ENCODE data around the gene POLR2B.
"Not testable (repeated sequence)": the region's sequence is repeated elsewhere in the genome, so short reads cannot be mapped to it uniquely, and the experiment has no call there.

POLR2B gene

DNA sequence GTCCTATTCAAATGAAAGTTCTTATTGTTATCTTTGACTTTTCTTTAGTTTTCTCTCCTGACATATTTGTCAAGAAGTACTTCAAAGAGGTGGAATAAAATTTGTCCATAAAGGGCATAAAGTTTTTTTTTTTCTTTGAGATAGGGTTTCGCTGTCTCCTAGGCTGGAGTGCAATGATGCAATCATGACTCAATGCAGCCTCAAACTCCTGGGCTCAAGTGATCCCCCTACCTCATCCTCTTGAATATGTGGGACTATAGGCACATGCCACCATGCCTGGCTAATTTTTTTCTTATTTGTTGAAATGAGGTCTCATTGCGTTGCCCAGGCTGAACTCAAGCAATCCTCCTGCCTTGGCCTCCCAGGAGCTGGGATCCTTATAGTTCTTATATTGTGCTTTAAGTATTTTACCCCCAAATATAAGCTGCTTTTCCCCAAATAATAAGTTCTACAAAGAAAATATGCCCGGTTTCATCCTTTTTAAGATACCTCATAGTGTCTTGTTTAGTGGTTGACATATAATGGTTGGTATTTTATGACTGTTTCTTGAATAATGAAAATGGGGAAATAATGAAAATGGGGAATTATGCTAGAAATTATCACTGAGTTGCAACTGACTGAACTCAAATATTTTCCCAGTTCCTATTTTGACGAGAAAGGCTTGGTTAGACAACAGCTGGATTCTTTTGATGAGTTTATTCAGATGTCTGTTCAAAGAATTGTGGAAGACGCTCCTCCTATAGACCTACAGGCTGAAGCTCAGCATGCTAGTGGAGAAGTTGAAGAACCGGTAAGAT is 11.6 kb downstream of the POLR2B start:
- peak; percentile 24 to 49 for DNase-seq

DNA sequence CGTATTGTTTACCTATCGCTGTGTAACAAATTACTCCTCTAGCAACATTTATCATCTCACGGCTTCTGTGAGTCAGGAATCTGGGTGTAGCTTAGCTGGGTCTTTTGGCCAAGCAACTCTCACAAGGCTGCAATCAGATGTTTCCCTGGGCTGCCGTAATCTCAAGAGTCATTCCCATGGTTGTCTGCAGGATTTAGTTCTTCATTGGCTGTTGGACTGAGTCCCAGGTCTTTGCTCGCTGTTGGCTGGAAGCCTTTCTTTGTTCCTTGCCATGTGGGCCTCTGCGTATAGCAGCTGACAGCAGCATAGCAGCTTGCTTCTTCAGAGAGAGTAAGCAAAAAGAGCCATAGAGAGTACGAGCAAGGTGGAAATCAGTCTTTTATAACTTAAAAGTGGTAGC is 16.8 kb downstream of the POLR2B start:
- no peak for DNase-seq

DNA sequence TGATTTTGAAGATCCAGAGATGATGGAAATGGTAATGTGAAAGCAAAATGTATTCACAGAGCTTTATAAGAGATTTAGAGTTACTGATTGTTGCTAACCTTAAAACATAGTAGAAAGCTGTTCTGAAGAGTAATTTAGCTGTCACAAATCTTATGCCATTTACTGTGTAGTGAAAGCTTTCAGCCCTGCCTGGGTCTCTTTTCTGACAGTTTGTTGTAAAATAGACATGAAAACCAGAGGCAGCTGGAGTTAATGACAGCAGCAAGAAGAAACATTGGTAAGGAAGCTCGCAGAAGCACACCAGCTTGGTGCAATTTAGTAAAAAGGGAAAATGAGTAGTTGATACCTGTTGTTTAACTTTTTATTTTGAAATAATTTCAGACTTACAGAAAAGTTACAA is 21.1 kb downstream of the POLR2B start:
- DNase-seq, result no peak

DNA sequence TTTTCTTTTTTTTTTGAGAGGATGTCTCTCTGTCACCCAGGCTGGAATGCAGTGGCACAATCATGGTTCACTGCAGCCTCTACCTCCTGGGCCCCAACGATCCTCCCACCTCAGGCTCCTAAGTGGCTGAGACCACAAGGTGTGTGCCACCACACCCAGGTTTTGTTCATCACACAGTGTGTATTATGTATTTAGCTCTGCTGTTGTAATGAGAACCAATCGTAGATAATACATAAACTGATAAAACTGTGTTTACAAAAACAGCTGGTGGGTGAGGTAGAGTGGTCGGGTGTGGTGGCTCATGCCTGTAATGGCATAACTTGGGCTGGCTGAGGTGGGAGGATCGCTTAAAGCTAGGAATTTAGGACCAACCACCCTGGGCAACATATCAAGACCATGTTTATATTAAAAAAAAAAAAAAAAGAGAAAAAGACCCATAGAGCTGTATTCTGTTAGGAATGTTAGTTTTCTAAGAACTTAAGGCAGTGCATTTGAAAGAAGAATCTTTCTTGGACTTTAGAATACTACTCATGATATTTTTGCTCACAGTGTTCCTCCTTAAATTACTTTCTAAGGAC is 34.9 kb downstream of the POLR2B start:
- DNase-seq, result no peak

DNA sequence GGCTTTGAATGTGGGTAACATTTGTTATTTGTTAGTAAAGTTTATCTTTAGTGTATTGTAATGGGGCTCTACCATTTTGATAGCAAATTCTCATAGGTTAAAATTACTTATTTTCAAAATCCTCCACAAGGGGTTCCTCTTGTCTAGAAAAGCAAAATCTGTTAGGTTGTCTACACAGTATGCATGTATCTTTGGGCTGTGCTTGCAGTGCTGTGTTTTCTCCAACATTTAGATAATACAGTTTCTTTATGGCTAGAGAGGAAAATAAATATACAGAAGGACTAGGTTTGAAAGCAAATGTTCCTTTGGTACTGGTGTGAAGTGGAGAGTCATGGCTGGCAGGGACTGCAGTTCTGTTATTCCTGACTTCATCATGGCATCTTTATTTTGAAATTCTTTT is 40.3 kb downstream of the POLR2B start:
- DNase-seq, result no peak

DNA sequence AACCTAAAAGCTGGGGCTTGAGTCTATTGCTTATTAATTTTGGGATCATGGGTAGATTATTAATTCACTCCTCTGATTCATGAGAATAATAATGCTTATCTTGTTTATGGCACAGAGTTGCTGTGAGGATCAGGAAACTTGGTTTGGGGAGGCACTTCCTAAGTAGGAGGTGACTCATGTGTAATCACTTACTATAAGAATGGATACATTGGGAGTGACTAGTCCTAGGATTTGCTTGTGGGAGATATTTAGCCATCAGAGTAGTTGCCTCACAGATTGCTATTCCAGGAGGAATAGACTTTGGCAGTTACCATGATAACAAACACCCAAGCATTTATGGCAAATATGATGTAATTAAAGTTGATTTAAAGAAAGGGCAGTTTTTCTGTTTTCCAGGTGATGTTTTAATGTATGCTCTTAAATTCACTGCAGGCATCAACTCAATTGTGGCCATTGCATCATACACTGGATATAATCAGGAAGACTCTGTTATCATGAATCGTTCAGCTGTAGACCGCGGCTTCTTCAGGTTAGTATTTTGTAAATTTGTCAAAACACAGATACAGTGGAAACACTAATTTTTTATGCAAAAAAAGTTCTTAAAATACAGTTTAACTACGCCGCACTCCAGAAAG is 41.9 kb downstream of the POLR2B start:
- no peak for DNase-seq

DNA sequence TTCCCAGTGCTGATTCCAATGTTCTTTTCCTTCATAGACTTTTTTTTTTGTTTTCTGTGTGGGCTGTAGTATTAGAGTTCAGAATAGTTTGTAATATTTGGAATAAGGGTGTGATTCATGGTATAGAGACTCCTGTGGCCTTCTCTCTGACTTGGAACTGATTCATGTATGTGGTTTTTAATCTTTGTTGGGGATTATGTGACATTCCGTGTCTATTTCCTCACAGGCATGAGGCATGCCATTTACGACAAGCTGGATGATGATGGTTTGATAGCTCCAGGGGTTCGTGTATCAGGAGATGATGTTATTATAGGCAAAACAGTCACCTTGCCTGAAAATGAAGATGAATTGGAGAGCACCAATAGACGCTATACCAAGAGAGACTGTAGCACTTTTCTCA is 44.4 kb downstream of the POLR2B start:
- DNase-seq, result no peak

DNA sequence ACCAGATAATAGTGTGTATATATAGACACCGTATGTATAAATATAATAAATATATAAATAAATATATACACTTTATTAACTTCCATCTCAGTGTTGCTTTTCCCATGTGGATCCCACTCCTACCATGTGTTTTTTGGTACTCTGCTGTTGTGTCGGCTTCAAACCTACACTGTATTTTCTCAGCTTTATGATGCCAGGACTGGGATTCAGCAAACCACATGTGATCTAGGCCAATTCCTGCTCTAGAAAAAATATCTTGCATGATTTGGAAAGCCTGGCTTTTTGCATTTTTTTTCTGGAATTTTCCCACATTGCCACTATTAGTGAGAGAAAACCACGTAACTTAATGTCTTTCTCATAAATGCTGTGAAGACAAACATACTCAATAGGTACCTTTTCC is 55.8 kb downstream of the POLR2B start:
- DNase-seq, result no peak

DNA sequence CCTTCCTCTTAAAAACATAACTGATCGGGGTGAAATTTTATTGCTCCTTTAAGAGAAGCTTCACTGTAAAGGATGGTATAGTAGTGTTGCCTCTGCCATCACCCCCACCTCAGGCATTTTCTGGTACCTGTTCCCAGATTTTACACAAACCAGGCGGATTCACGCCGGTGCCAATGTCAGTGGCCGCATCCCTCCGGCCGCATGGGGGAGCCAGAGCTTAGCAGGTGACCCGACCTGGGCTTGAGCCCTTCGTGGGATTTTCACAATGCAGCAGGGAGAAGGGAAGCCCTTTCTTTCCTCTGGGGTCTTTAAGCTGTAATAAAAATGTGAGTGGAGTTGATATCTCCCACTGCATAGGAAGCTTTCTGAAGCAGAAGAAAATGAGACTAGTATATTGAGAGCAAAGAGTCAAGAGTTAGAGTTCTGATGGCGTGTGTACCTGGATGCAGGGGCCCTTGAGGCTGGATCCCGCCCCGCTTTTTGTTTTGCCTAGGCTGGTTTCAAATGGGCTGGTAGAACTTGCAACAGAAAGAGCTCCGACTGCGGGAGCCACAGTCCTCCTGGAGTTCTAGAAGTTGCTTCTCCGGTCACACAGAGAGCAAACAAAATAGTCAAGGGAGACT is 59.4 kb downstream of the POLR2B start:
- DNase-seq, result peak; percentile 6 to 31

DNA sequence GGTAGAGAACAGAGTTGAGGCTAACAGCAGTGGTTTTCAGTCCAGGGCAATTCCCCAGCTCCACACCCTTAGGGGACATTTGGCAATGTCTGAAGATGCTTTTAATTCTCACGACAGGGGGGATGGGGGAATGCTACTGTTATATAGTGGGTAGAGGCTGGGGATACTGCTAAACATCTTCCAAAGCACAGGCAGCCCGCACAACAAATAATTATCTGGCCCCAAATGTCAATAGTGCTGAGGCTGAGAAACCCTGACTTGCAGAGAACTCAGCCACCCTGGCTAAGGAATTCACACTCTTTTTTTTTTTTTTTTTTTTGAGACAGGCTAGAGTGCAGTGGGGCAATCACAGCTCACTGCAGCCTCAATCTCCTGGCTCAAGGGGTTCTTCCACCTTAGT is 60.6 kb downstream of the POLR2B start:
- no peak for DNase-seq

DNA sequence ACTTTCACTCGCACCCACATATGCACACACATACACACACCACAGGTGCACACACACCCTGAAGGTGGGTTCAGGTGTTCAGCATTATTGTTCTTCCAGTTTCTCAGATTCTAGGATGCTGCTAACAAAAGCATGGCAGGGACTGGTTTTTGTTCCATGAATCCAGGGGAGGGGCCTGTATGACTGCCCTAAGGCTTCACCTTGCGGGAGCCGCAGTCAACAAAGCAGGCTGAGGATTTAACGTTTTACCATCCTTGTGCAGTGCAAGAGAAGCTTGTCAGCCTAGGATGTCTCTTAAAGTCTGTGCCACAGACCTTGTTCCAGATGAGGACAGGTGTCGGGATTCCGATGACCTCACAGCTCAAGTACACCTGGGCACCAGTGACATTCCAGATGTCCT is 61.8 kb downstream of the POLR2B start:
- DNase-seq, result no peak

DNA sequence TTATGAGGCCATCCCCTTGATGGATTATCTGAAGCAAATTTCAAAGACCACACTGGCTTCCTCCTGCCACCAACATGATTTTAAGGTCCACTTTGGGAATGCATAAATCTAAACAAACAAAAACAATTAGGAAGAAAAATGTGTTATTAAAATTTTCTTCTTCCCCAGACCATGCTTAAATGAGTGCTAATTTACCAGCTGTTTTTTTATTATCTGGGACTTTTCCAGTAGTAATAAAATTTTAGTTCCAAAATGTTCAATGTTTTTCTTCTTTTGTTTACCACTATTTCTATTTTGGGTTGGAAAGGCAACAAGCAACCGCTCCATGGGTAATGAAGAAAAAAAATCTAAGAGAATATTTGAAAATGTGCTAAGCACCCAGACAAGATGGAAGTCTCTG is 62.3 kb downstream of the POLR2B start:
- no peak for DNase-seq

DNA sequence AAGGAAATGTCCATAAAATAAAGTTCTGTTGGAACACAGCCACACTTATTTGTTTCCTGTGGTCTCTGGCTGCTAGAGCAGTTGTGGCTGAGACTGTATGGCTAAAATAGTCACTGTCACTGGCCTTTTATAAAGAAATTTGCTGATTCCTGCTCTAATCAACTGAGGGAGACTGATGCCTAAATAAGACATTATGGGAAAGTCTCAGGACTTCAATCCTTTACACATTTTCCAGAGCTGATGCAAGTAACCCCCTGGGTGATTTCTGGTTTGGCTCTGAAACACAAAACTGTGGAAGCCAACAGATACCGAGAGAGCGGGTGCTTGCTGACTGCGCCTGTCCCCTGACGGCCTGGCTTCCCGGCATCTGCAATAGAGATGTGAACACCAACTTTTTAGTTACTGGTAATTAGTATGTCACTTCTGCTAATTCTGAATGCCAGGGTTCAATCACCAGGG is 64.0 kb downstream of the POLR2B start:
- DNase-seq, result no peak

DNA sequence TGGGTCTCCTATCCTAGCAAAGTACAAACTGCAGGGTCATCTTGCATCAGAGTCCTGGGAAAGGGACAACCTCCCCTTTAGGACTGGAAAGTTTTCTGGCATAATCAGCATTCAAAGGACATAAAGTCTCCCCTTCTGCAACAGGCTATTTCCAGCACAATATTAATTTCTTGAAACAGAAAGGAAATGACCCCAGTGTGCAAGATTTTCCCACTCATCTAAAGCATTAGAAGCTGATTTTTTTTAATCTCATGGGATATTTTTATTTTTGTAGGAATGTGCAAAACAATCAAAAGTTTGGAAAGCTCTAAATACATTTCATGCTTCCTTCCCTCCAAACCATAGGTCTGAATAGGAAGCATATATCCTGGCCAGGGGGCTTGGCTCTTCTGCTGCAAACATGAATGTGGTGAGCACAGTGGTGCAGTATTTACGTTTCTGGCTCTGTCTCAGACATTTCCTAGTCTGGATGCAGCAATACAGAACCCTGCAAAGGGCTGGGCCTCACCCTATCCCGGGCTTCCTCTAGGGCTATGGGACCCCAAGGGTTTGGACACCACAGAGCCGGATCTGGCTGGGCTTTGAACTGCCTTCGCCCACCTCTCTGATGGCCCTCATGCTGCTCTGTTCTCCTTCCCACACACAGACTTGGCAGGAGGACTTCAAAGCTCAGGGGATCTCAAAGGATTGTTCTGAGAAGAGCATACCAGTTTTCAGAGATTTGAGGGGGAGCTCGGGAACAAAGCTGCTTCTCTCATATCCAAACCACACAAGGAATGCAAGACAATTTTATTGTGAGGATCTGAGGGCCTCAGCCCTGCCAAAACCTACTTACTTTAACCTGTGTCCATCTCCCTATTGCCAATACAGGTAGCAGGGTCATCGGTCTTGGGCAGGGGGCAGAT is 64.9 kb downstream of the POLR2B start:
- DNase-seq, result no peak

DNA sequence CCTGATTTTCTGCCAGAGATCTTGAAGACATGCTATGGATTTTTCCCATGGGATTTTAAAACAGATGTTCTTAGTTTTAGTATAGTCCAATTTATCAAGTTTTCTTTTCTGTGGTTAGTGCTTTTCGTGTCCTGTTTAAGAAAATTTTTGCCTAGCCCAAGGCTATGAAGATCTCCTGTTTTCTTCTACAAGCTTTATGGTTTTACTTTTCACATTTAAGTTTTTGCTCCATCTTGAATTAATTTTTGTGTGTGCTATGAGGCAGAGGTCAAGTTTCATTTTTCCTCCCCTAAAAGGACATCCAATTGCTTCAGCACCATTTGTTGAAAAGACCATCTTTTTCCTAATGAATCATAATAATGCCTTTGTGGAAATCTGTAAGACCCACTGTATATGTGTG is 65.6 kb downstream of the POLR2B start:
- no peak for DNase-seq

DNA sequence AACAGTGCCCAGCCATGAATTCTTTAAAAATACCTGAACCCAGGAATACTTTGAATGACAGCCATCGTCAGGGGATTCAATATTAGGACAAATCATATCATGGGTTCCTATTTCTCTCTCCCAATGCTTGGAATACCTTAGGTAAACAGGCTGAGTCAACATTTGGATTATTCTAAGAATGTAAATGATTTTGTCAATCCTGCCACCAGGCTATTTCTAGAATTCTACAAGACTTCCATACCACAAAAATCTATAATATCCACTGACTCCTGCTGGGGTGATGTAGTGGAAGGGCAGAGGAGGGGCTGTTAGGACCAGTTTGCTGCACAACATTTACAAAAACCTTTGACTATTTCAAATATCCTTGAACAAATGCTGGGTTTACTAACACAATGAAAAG is 66.3 kb downstream of the POLR2B start:
- DNase-seq, result no peak

DNA sequence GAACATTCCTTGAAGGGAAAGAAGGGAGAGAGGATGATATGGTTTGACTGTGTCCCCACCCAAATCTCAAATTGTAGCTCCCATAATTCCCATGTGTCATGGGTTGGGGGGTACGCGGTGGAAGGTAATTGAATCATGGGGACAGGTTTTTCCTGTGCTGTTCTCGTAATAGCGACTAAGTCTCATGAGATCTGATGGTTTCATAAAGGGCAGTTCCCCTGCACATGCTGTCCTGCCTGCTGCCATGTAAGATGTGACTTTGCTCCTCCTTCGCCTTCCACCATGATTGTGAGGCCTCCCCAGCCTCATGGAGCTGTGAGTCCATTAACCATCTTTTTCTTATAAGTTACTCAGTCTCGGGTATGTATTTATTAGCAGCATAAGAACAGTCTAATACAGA is 68.3 kb downstream of the POLR2B start:
- not testable (repeated sequence) for DNase-seq

DNA sequence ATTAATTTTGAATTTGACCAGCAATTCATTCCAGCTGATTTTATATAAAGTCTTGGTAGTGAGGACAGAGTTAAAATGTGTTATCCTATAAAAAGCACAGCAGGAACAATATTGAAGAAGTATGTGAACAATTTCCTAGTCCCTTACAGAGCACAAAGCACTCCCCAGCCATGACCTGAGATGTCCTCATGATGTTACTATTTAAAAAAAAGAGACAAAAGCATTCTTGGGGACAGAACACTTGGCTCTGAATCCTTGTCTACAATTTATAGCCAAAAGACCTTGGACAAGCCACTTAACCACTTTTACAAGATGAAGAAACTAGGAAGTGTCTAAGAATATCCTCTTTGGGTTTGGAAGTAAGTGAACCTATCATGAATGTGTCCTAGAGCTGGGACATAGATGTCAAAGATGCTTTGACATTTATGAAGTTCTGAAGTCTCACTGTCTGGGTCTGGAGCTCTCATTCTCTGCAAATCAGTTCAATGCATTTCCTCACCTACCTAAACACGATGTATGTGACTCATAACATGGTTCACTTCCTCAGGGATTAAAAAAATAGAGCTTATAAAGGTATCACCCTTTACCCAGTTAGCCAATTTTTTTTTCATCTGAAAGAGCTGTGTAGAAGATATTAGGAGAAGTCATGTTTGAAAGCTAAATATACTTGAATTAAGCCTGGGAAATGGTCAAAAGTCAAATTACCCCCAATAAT is 70.1 kb downstream of the POLR2B start:
- DNase-seq, result no peak

DNA sequence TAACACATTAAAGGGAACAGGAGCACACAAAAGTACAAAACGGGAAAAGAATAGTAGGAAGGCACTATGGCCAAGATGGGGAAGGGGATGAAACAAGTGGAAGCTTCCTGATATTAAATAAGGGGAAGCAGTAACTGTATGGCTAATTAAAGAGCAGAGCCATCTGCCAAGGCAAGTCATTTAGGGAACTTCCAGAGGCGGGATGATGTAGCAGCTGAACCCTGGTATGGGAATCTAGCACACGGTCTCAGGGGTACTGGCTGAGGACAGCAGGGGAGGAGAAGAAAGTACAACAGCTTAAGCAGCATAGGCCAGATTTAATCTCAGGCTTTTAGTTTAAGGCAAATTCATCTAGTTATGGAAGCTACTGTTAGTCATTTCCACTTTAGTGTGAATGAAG is 72.4 kb downstream of the POLR2B start:
- DNase-seq, result peak; percentile 69 to 88

DNA sequence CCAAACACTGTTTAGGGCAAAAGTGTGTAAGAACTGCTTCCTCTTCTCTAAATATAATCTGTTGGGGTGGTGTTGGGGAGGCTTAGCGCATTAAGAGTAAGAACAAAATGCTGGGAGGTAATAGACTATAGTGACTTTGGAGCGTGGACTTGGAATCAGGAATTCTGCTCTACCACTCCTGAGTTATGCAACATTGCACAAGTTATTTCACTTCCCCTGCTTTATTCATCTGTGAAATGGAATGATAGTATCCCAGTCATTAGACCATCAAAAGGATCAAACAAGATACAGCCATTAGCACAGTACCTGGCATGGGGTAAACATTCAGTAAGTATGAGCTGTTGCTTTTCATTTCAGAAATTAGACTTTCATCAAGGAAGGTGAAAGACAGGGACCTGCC is 72.8 kb downstream of the POLR2B start:
- DNase-seq, result no peak

DNA sequence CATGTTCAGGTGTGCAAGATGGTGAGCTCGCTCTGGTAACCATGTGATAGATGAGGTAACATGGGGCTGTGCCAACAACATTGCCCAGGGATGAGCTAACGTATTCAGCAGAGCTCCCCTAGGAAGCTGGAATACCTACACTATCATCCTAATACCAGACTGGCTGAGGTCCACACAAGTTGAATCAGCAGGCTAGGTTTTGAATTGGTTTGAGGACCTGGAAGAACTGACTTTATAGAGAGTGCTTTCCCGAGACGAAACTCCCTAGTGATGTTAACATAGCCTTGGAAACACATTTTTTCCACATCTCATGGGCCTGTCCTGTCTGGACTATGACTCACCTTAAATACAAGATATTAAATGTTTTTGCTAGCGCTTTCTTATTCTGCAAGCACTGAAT is 74.8 kb downstream of the POLR2B start:
- no peak for DNase-seq

DNA sequence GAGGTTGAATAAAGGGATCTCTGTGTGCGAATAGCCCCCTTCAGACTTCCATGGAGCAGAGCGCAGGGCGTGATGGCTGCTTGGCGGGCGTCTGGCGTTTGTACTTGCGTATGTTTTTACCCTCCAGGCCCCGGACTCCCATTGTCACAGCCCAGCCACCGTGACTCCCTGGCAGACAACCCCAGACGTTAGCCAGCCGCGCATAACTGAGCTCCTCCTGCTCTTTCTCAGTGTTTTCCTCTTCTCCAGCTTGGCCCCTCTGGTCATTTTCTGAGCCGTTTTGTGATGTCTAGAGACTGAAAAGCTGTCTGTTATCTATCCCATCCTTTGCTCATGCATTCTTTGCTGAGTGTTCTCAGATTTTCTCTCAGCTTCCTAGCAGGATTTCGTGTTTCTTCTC is 77.2 kb downstream of the POLR2B start:
- DNase-seq, result no peak
